HFF-Myc (cell line): ENCODE measurements around the gene CA14.
A peak's percentile ranks its signal among the peaks of the same experiment; 100 is the strongest.
"Not testable (repeated sequence)": the region's sequence is repeated elsewhere in the genome, so short reads cannot be mapped to it uniquely, and the experiment has no call there.

Source experiments
- DNase-seq: peaks from one replicate; pipeline ENCODE4 v3.0.0-alpha.2; 2011; ENCODE audit warnings: low read depth; ENCODE audit errors: extremely low read depth
- H3K4me3 ChIP-seq: replicated peaks from 2 replicates; pipeline ENCODE4 v1.5.1; 2011; ENCODE audit warnings: low read depth, mild to moderate bottlenecking, control low read depth, low read length
- CTCF ChIP-seq: IDR thresholded peaks from 2 replicates; pipeline ENCODE4 v1.5.1; 2012; ENCODE audit warnings: mild to moderate bottlenecking, low read depth, low read length, control low read depth; ENCODE audit errors: missing control alignments

The CA14 gene

DNA sequence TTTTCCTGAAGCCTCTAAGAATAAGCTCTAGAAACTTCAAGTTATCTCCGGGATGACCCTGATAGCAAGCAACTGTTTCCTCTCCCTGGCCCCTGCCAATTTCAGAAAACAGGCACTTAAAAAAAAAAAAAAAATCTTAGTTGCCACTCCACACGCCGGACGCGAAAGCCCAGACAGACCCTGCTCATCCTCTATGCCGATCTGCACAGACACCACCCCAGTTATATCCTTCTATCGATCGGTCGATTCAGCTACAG, 23.3 kb upstream of the CA14 start:
- DNase-seq: no peak
- peak overlapping the region; percentile 98 for H3K4me3 ChIP-seq
- TF ChIP-seq CTCF: no peak

- DNase-seq: no peak
- TF ChIP-seq CTCF: no peak
- peak overlapping the region; percentile 98 for H3K4me3 ChIP-seq
These were observed 22.8 kb upstream of the CA14 start for GRCh38 chr1:150234566-150235293.

- DNase-seq: no peak
- peak overlapping the region; percentile 98 for H3K4me3 ChIP-seq
- no peak for TF ChIP-seq CTCF
These were observed 22.2 kb upstream of the CA14 start for GRCh38 chr1:150235294-150235851.

DNA sequence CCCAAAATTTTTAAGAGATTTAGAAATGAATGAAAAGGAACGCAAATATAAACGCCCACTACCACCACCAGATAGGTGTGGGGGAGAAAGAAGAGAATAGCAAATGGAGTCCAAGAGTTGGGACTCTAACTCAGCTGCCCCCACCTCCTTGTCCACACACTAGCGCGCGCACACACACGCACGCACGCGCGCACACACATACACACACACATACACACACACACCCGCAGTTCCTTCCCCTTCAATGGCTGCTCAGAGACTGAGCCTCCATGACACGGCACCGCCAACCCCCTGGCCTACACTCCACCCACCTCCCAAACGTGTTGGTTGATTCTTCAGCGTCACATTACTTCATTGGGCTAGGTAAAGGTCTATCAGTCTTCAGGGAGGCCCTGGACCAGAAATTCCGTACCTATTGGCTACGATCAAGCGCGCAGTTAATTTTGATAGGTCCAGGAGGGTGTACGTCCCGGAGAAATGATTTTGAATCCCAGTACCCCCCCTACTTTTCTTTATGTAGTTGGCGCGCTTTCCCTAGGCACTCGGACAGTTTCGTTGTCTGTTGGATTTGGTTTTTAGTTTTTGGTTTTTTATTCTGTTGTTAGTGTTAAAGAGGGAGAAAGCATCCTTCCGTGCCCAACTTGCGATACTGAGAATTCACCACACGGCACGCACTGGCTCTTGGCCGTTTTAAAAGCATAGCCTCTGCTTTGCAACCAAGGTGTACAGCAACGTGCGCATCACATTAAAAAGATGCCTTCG, 21.5 kb upstream of the CA14 start, which contains the start of gene ANP32E:
Gene ANP32E (minus strand): TSS at position 261 of the 762 bp plus-strand sequence. CDS start 326 bp downstream, outside the sequence.
- TF ChIP-seq CTCF: no peak
- DNase-seq: peak; percentile 100
- H3K4me3 ChIP-seq: peak within 1 kb of the TSS; percentile 98

DNA sequence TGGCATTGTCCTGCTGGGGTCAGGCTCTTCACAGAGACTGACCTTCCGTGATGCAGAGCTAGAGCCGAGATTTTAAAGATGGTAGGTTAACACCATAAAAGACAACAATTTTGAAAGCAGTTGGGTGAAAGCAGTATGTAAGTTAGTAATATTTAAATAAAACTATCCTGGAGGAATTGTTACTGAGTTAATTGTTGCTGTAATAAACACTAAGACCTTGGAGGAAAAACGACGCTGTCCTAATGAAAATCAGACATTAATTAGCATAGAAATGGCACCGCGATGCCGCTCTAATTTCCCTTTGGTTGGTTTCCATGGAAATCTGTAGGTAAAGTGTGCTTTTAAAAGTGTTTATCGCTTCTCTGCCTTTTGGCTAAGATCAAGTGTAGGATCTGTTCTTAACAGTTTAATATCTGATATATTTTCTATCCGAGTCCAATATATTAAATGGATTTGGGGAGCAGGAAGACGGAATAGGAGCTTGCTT, 20.9 kb upstream of the CA14 start:
- no peak for DNase-seq
- peak overlapping the region; percentile 98 for H3K4me3 ChIP-seq
- no peak for TF ChIP-seq CTCF

- H3K4me3 ChIP-seq: not testable (repeated sequence)
These were observed 20.4 kb upstream of the CA14 start for GRCh38 chr1:150237176-150237575.

GRCh38 chr1:150237746-150238145, 19.8 kb upstream of the CA14 start:
- no peak overlapping the region for H3K4me3 ChIP-seq
- TF ChIP-seq CTCF: no peak
- no peak for DNase-seq

More at GRCh38 chr1:150237176-150237575, 20.4 kb upstream of the CA14 start:
- not testable (repeated sequence) for DNase-seq
